Forelimb muscle (tissue), 1 donor: ENCODE results near the gene CLDN4. TPM values are rescaled to one million over a fixed set of nuclear protein-coding genes. Genes with fewer than 3 reads are reported as not detected.
"Not testable (repeated sequence)": the region's sequence is repeated elsewhere in the genome, so short reads cannot be mapped to it uniquely, and the experiment has no call there.

Source experiments
- DNase-seq: peaks from one replicate; pipeline ENCODE4 v3.0.0-alpha.2; 2013; ENCODE audit warnings: low read depth
- polyA plus RNA-seq: library from polyadenylated mRNA; unstranded; fragments of 120-200 nt; gene quantifications from one replicate; pipeline ENCODE4 v1.2.1, GENCODE V29; 2013; ENCODE audit not compliant: insufficient read length

CLDN4 gene
- polyA plus RNA-seq, 1 donor: 0.49 TPM

DNA sequence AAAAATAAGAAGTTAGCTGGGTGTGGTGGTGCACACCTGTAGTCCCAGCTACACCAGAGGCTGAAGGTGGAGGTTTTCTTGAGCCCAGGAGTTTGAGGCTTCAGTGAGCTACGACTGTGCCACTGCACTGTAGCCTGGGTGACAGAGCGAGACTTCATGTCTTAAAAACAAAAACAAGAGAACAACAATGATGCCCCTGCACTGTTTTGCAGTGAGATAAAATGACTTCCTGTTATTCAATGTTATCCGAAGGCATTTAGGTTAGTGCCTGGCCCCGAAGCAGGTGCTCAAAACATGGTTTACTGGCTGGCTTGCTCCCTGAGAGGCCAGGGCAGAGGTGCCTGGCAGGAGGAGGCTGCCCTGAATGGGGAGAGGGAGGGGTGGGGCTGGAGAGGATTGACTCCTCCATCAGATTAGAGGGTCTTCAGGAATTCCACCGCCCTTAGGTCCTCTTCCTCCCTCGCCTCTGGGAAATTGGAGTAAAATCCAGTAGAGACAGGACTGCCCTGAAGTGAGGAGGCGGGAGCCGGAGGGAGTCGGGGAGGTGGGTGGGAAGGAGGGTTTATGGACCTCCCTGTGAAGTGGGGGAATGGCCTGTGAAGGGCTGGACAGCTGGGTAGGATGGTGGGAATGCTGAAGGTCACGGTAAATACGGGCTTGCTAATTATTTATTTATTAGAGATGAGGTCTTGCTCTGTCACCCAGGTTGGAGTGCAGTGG, 6.8 kb upstream of the CLDN4 start:
- no peak for DNase-seq

GRCh38 chr7:73824986-73825385, 5.8 kb upstream of the CLDN4 start:
- DNase-seq: no peak

GRCh38 chr7:73827567-73828106, 3.2 kb upstream of the CLDN4 start:
- DNase-seq: no peak

DNA sequence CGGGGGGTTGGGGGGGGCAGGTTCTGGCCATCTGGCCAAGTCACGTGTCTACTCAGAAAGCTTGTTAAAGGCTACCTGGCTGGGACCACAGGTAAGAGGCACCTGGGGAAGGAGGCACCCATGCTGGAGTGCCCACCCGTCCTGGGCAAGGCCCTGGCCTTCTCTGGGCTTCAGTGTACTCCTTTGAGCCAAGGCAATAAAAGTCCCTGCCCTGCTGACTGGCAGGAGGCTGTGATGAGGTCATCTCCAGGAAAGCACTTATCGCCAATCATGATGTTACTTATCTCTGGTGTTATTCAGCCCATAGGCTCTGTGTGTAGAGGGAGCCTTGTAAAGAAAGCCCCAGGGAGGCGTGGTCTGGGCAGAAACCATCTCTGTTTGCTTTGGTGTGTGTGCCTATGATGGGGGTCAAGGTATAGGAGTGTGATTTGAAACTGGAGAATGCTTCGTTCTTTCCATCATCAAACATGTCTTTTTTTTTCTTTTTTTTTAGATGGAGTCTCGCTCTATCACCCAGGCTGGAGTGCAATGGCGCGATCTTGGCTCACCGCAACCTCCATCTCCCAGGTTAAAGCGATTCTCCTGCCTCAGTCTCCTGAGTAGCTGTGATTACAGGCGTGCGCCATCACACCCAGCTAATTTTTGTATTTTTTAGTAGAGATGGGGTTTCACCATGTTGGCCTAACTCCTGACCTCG, 2.5 kb upstream of the CLDN4 start:
- DNase-seq: no peak

DNA sequence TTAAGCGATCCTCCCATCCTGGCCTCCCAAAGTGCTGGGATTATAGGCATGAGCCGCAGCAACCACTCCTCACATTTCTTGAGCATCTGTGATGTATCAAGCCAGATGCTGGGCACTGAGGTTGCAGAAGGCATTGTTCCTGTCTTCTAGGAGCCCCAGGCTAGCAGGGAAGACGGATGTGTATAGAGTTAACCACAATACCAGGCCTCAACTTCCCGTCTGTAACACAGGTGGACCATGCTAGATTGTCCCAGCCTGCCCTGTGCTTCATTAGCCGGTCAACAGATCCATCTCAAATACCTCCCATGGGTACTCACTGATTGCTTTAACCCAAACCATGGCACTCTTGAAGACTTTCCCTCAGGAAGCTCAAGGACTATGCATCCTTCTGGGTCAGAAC, 1.8 kb upstream of the CLDN4 start:
- no peak for DNase-seq

DNA sequence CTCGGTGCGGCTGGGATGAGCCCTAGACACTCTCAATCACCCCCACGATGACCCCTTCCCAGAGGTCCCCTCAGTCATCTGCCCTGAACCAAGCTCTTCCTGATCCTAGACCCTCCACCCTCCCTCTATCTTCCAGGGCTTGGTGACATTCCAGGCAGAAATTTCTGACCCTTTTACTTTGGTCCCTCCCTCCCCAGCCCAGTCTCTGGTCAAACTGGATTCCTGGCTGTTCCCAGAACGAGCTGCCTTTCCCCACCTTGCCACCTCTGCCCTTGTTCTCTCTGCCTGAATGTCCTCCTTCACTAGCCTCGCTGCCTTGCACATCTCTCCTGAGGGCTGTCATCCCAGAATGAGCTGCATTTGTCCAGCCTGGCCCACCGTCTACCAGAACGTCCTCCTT, 1.3 kb upstream of the CLDN4 start:
- no peak for DNase-seq

DNA sequence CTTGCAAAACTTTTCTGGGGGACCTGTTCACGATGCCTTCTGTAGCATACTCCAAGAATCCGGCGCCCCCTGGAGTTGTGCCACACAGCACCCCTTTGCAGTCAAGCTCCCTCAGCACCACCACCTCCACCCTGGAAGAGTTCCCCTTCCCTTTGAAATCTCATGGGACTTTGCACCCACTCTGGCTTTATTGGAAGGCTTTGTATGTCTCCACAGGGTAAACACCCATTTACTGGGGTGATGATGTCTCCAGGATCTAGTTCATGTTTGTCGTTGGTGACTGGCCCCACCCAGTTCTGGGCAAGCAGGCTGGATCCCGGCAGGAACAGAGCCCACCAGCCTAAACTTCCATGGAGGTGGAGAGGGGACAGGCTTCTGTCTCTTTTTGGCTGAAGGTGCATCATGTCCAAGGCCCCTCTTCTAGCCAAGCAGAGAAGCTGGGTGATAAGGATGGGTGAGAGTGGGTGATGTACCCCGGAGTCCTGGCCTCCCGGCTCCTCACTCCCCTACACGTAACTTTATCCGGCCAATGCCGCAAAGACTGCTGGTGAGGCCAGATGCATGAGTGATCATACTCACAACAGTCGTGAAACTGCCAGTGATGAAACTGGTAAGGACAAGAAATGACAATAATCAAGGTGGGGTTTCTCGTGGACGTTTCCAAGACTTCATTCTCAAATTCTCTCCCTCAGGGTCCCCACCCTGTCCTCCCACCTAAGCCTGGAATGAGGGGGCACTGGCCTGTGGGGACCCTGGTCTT, 695 bp upstream of the CLDN4 start:
- DNase-seq: no peak

DNA sequence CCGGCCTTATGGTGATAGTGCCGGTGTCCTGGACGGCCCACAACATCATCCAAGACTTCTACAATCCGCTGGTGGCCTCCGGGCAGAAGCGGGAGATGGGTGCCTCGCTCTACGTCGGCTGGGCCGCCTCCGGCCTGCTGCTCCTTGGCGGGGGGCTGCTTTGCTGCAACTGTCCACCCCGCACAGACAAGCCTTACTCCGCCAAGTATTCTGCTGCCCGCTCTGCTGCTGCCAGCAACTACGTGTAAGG, 713 bp downstream of the CLDN4 start:
- DNase-seq: no peak

DNA sequence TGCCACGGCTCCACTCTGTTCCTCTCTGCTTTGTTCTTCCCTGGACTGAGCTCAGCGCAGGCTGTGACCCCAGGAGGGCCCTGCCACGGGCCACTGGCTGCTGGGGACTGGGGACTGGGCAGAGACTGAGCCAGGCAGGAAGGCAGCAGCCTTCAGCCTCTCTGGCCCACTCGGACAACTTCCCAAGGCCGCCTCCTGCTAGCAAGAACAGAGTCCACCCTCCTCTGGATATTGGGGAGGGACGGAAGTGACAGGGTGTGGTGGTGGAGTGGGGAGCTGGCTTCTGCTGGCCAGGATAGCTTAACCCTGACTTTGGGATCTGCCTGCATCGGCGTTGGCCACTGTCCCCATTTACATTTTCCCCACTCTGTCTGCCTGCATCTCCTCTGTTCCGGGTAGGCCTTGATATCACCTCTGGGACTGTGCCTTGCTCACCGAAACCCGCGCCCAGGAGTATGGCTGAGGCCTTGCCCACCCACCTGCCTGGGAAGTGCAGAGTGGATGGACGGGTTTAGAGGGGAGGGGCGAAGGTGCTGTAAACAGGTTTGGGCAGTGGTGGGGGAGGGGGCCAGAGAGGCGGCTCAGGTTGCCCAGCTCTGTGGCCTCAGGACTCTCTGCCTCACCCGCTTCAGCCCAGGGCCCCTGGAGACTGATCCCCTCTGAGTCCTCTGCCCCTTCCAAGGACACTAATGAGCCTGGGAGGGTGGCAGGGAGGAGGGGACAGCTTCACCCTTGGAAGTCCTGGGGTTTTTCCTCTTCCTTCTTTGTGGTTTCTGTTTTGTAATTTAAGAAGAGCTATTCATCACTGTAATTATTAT, 1.2 kb downstream of the CLDN4 start:
- no peak for DNase-seq

DNA sequence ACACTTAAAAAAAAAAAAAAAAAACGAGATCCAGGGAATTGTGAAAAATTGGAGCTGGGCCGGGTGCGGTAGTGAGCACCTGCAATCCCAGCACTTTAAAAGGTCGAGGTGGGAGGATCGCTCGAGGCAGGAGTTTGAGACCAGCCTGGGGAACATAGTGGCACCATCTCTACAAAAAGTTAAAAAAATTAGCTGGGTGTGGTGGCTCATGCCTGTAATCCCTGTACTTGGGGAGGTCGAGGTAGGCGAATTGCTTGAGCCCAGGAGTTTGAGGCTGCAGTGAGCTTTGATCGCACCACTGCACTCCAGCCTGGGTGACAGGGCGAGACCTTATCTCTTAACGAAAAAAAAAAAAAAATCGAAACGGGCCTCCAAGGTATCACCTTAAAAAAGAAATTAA, 2.0 kb downstream of the CLDN4 start:
- DNase-seq: no peak

DNA sequence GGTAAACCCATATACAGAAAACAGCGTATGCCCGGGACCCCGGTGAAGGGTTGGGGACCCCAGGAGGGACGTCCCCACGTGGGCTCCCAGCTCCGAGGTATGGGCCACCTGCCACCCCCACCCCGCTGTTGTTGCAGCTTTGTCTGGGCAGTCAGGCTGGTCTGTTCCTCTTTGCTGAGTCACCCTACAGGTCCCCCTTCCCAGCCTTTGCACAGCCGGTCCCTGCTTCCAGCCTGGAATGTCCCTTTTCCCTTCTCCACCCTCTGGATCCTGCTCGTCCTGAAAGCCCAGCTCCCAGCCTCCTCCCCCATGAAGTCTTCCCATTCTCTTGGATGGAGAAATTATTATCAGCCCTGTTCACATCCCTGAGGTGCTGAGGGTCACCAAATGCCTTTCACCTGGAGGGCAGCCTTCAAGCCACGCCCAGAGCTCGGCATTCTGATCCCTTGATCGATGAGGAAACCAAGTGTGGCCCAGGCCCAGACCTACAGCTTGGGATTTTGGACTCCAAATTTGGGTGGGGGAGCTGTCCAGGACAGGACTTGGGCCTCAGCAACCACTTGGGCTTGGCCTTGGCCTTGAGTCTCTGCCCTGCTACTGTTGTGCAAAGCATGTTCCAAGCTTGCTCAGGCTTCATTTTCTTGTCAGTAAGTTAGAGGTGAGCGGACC, 2.6 kb downstream of the CLDN4 start:
- DNase-seq: no peak

- no peak for DNase-seq
Observed at GRCh38 chr7:73834626-73835191, 3.9 kb downstream of the CLDN4 start.

DNA sequence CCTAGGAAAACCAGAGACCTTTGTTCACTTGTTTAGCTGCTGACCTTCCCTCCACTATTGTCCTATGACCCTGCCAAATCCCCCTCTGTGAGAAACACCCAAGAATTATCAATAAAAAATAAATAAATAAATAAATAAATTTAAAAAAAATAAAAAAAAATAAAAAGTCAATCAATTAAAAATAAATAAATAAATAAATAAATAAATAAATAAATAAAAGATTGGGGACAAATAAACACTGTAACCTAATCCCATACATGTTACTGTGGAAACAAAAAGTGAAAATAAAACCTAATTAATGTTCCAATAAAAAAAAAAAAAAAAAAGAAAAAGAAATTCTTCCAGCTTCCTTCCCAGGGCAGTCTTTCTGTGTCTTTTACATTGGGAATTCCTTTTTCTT, 6.4 kb downstream of the CLDN4 start:
- not testable (repeated sequence) for DNase-seq

- DNase-seq: no peak
Observed at GRCh38 chr7:73838642-73839041, 7.8 kb downstream of the CLDN4 start.

GRCh38 chr7:73839290-73839689, 8.5 kb downstream of the CLDN4 start:
- no peak for DNase-seq

DNA sequence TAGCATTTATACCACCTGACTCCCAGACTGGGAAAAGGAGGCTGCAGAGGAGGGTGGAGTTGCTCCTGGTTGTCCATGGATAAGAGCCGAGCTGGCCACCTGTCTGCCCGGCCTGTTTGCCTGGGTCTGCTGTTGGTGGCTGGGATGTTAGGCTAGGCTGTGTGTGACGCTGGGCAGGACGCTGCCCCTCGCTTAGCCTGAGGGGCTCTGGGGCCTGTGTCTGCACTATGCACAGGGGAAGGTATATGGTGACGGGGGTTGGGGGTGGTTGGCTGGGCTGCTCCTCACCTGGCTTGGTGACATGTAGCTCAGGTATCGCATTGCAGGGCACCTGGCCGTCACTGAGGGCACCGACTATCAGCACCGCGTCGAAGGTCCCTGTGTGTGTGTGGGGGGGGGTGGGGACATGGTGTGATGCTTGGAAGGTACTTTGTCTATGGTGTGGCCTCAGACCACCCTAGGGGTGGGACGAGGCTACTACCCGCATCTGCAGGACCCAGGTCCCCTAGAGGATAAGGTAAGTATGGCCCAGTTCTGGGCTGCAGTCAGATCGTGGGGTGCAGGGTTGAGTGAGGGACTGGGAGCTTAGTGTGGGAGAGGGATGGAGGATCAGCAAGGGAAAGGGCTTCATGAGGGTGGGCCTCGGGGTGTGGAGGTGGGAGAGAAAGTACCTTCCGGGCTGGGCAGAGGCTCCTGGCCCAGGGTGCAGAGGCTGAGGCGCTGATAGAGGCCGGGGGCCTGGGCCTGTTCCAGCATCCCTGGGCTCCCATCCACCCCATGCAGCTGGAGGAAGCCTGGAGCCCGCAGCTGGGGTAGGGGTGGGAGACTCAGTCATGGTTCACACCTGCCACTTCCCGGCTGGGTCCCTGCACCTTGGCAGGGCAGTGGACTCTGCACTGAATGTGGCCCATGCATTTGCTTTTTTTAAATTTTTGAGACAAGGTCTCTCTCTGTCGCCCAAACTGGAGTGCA, 9.2 kb downstream of the CLDN4 start:
- no peak for DNase-seq

GRCh38 chr7:73840715-73841379, 10.1 kb downstream of the CLDN4 start:
- DNase-seq: no peak

- no peak for DNase-seq
Observed at GRCh38 chr7:73841689-73842066, 10.9 kb downstream of the CLDN4 start.
